Fibroblast of skin of back (primary cell): ENCODE measurements around the gene ZNF649.

Experiments used
- DNase-seq: peaks from one replicate; pipeline ENCODE4 v3.0.0-alpha.2; 2013

The ZNF649 gene

DNA sequence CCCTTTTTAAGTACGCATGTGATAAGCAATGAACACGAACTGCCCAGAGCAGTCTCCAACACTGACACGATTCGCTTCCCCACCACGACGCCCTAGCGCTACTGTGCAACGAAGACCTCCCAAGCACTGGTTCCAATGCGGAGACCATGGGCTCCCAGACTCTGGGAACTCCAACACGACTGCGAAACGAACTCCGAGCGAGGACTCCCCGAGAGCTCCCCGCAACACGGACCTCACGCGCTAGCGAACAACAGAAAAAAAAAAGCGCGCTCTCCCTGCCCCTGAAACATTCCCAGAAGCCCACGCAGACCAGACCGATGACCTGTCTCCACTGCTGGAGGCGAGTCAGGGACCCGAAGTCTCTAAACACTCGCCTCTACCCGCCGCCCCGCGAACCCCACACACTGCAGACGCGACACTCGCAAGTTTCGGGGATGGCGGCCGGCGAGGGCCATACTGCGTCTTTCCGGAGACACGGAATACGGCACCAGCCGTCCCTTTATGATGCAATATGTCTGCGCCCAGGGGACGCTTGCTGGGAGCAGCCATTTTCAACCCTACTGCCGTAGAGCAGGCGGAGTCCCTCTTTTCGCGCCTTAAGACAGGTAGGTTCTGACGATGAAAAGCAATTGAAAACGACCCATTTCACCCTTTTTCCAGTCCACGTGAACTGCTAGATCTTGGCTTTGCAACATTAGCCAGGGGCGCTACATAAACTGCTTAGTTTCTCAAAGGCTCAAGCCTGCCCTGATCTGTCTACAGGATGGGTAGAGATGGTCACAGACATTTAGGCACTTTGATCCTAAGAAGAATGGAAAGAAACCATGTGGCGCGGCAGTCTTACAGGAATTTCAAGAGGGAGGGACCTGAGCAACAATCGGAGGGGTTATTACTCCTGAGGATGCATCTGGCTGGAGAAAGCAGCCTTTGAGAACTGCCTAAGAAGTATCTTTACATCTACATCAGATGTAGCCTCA lies 17.0 kb downstream of the ZNF649 start, which contains the start of gene ZNF577:
ZNF577 (minus strand) TSS at position 430 of the 977 bp plus-strand sequence. CDS start 7,569 bp downstream, outside the sequence.
- peak; percentile 95 for DNase-seq

DNA sequence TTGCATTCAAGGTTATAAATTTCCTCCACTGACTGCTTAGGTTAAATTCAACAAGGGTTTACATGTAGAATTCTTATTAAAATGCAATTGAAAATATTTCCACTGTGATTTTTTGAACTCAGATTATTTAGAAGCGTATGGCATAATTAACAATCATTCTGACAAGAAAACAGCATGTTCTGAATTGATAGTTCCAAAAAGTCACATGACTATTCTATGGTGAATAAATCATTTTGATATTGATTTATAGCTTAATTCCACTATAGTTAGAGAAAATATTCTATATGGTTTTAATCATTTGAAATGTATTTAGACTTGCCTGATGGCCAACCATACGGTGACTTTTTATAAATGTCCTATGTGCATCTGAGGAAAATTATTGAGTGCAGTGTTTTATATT lies 20.1 kb downstream of the ZNF649 start:
- no peak for DNase-seq

DNA sequence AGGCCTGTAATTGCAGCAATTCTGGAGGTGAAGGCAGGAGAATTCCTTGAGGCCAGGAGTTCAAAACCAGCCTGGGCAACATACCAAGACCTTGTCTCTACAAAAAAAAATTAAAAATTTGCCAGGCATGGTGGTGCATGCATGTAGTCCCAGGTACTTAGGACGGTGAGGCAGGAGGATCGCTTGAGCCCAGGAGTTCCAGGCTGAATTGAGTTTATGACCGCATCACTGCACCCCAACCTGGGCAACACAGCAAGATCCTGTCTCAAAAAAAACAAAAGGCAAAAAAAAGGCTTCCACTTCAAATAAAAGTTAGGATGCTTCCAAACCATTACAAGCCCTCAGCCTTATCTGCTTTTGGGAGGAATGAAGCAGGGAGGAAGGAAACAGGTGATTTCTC lies 22.3 kb downstream of the ZNF649 start:
- no peak for DNase-seq

DNA sequence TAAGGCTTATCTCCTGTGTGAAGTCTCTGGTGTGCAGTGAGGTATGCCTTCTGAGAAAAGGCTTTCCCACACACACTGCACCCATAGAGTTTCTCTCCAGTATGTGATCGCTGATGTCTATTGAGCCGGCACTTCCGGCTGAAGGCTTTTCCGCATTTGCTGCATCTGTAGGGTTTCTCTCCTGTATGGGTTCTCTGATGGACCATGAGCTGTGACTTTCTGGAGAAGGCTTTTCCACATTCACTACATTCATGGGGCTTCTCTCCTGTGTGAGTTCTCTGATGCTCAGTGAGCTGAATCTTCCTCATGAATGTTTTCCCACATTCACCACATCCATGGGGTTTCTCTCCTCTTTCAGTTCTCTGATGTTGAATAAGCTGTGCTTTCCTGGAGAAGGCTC lies 31.7 kb downstream of the ZNF649 start:
- DNase-seq, result no peak

DNA sequence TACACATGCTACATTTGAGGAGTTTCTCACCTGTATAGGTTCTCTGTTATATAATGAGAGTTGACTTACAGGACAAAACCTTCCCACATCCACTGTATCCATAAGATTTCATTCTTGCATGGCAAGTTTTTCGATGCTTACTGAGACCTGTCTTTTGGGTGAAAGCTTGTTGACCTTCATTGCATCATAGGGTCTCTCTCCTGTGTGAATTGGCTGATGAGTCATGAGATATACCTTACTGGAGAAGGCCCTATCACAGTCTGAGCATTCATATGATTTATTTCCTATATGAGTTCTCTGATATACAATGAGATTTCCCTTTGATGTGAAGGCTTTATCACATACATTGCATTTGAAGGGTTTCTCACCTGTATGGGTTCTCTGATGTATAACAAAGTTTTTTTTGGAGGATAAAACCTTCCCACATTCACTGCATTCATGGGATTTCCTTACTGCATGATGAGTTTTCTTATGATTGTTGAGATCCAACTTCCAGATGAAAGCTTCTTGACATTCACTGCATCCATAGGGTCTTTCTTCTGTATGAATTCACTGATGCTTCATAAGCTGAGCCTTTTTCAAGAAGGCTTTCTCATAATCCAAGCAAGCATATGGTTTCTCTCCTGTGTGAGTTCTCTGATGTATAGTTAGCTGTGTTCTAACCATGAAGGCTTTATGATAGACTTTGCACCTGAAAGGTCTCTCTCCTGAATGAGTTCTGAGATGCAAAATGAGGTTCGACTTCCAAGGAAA lies 42.8 kb downstream of the ZNF649 start:
- no peak for DNase-seq
